HG03342 (cell line): ENCODE results near the gene DALRD3.
A peak's percentile ranks its signal among the peaks of the same experiment; 100 is the strongest.

ENCODE experiments used
- ATAC-seq: cut with Tn5 transposase; IDR thresholded peaks from one replicate; pipeline ENCODE4 v1.9.1; 2021; ENCODE audit warnings: mild to moderate bottlenecking, moderate library complexity; ENCODE audit not compliant: unreplicated experiment

Gene DALRD3

GRCh38 chr3:49017971-49018706 lies at the start of gene DALRD3:
DALRD3 (minus strand) TSS chr3:49018580; CDS start chr3:49018564, 16 bp downstream.
- no peak for ATAC-seq

DNA sequence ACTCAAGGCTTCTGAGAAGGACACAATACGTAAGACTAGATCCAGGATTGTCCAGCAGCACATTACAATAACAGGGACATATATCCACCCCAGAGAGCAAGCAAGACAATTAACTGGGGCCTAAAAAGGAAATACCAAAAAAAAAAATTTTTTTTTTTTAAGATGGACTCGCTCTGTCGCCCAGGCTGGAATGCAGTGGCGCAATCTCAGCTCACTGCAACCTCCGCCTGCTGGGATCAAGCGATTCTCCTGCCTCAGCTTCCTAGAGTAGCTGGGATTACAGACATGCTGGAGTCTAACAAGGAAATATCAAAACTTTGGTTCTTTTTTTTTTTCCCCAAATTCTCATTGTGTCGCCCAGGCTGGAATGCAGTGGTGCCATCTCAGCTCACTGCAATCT lies 39.6 kb upstream of the DALRD3 start:
- no peak for ATAC-seq

GRCh38 chr3:49057268-49057667 lies 38.9 kb upstream of the DALRD3 start:
- no peak for ATAC-seq

DNA sequence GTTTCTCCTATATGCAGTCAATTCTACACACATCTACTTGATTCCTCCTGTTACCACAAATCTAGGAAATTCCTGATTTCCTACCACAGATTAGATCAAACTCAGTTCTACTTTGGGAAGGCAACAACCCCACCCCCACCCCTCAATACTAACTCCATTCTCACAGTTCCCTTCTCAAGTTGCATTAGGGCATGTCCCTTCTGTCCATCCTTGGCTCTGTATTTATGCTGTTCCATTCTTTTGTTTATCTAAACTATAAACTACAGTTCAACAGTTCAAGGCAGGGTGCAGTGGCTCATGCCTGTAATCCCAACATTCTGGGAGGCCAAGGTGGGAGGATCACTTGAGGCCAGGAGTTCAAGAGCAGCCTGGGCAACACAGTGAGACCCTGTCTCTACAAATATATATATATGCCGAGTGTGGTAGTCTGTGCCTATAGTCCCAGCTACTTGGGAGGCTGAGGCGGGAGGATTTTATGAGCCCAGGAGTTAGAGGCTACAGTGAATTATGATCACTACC lies 36.0 kb upstream of the DALRD3 start:
- ATAC-seq, result no peak

GRCh38 chr3:49053543-49053942 lies 35.2 kb upstream of the DALRD3 start:
- no peak for ATAC-seq

GRCh38 chr3:49035281-49035680 lies 16.9 kb upstream of the DALRD3 start:
- ATAC-seq, result no peak

- ATAC-seq, result no peak
Observed at GRCh38 chr3:49034650-49035049, 16.3 kb upstream of the DALRD3 start.

DNA sequence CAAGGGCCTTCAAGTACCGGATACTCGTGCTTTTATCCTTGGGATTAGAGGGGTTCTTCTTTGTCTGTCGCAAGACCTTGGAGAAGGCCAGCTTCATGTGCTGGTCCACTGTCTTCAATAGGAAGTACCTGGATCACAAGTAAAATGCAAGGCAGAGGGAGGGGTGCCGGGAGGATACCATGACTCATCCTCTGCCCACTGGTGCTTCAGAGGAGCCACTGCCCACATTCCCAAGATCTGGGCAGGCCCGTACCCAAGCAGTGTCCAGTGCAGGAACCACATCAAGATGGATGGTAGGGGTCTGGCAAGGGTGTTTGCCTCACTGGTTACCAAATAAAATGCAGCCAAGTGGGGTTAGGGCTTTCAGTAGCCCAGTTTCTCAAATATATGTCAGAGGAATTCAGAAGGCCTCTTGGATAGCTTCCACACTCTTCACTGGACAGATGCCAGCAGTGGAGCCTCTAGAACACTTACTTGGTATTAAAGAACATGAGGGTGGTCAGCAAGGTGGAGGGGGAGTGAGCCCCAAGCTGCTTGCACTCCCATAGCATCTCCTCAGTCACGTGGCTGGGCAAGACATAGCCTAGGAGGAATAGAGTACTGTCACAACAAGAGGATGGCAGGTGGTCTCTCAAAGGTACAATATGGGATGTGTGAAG lies 14.4 kb upstream of the DALRD3 start:
- ATAC-seq, result no peak

DNA sequence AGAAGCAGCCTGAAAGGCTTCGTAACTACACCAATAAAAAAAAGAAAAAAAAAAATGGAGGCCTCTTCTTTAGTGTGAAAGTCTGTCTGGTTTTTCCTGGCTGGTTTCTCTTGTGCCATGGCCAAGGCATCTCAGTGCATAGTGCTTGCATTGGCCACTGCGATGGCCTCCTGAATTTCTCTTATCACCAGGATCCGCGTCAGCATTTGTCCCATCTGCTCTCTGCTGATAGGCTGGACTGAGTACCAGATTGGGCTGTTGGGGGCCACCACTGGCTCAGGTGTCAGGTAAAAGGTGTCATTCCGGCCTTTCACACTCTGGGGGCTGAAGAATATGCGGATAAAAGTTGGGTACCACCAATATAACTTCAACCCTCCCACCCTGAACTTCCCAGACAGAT lies 11.9 kb upstream of the DALRD3 start:
- ATAC-seq, result no peak

GRCh38 chr3:49029563-49029884 lies 11.1 kb upstream of the DALRD3 start:
- no peak for ATAC-seq

GRCh38 chr3:49028673-49029562 lies 10.5 kb upstream of the DALRD3 start, which contains the start of gene IMPDH2:
IMPDH2 (minus strand) TSS chr3:49029398; CDS start chr3:49029350, 48 bp downstream.
- ATAC-seq, result peak; percentile 88

DNA sequence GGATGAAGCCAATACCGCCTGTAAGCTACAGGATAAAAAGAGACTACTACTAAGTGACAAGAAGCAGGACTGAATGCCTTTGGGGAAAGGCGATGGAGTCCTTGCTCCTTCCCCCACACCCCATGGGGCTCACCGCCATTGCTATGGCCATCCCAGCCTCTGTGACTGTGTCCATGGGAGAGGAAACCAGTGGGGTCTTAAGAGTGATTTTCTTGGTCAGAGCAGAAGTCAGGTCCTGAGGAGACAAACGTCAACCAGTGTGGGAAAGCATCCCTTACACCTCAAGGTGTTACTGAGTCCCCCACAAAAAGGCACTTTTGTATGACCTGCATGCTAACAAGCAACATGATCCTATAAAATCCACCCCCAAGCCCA lies 9.9 kb upstream of the DALRD3 start:
- ATAC-seq, result no peak

DNA sequence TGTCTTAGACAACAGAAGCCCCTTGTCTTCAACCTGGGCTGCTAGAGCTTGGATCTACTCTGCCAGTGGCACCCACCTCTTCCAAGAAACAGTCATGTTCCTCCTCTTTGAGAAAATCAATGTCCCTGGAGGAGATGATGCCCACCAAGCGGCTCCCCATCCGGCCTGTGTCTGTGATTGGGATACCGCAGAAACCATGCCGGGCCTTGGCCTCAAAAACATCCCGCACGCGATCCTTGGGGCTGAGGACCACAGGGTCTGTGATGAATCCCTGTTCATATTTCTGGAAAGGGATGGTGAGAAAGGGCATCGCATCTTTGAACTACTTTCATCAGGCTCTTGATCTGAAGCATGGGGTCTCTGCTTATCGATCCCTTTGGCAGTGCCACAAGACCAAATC lies 9.3 kb upstream of the DALRD3 start:
- ATAC-seq, result no peak

GRCh38 chr3:49026536-49026935 lies 8.2 kb upstream of the DALRD3 start:
- ATAC-seq, result no peak

GRCh38 chr3:49025793-49026520 lies 7.6 kb upstream of the DALRD3 start:
- ATAC-seq, result no peak

- no peak for ATAC-seq
Observed at GRCh38 chr3:49025005-49025792, 6.8 kb upstream of the DALRD3 start.

GRCh38 chr3:49024449-49024848 lies 6.1 kb upstream of the DALRD3 start:
- ATAC-seq, result no peak

DNA sequence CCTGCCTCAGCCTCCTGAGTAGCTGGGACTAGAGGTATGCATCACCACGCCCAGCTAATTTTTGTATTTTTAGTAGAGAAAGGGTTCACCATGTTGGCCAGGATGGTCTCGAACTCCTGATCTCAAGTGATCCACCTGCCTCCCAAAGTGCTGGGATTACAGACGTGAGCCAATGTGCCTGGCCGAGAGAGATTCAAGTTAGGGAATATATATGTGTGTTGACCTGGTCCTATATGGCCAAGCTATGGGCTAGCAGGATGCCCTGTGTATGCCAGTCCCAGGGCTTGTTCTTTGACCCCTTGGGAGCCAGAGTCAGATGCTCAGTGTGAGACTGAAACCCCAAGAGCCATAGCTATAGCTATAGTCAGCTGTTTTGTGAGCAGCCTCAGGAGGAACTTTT lies 5.4 kb upstream of the DALRD3 start:
- ATAC-seq, result no peak

DNA sequence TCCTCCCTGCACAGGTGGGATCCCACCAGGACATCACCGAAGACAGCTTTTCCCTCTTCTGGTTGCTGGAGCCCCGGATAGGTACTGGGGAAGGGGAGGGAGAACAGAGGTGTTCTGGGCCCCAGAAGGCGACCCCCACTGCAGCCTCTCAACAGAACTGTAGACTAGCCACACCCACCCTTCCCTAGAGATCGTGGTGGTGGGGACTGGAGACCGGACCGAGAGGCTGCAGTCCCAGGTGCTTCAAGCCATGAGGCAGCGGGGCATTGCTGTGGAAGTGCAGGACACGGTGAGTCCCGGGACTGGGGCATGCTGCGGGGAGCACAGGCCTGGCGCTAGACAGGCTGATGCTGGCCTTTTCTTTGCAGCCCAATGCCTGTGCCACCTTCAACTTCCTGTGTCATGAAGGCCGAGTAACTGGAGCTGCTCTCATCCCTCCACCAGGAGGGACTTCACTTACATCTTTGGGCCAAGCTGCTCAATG lies 4.3 kb upstream of the DALRD3 start:
- no peak for ATAC-seq
